T-cell (primary cell): ENCODE data around the gene THADA. TPM values are rescaled to one million over a fixed set of nuclear protein-coding genes. Genes with fewer than 3 reads are reported as not detected.

Experiments
- ATAC-seq, 4 experiments: fragments of 200-7000 bp in 3 of 4; fragments of 150-1000 bp in 1 of 4; cut with Tn5 transposase; replicated peaks in 1 of 4; 1 replicate in 3 of 4; 2 replicates in 1 of 4; pipeline ENCODE4 v1.10.0; 2021; ENCODE audit warnings: moderate library complexity in 3 of 4, mild to moderate bottlenecking in 2 of 4, moderate number of reproducible peaks in 1 of 4
- CTCF ChIA-PET, 2 donors: fragments of 300-600 bp; sonication (Branson Sonifier 250); formaldehyde crosslinking; loops; one replicate each; lab custom pipeline; 2022; ENCODE audit warnings: antibody characterized with exemption in 2 of 2; lab: Charles Lee
- POLR2A ChIA-PET, 2 donors: fragments of 300-600 bp; sonication (Branson Sonifier 250); formaldehyde crosslinking; loops; one replicate each; lab custom pipeline; 2022; ENCODE audit warnings: antibody characterized with exemption in 2 of 2; lab: Charles Lee
- DNase-seq, 35 experiments: peaks; one replicate each; pipeline versions ENCODE4 v3.0.0 to v3.0.0-alpha.2; 2013 to 2023
- H3K27ac ChIP-seq: one replicate; pipeline ENCODE4 v1.5.1; 2013; ENCODE audit warnings: low read length
- H3K27me3 ChIP-seq, 2 experiments: replicated peaks in 1 of 2; 1 replicate in 1 of 2; 2 replicates in 1 of 2; pipeline versions ENCODE4 v1.6.1 to v1.7.0; 2013; ENCODE audit warnings: low read length in 1 of 2, mixed read lengths in 1 of 2; ENCODE audit not compliant: control insufficient read depth in 2 of 2, insufficient read depth in 2 of 2; ENCODE audit errors: extremely low read depth in 1 of 2
- H3K36me3 ChIP-seq, 2 donors: 1 replicate in 1 of 2; 2 replicates in 1 of 2; pipeline versions ENCODE4 v1.6.1 to v1.7.0; 2013; ENCODE audit warnings: low read length in 1 of 2; ENCODE audit not compliant: control insufficient read depth in 2 of 2, insufficient read depth in 1 of 2; ENCODE audit errors: extremely low read depth in 1 of 2
- H3K4me1 ChIP-seq, 2 experiments: 1 replicate in 1 of 2; 2 replicates in 1 of 2; pipeline versions ENCODE4 v1.6.1 to v1.7.0; 2013; ENCODE audit warnings: low read length in 2 of 2, mixed read lengths in 1 of 2; ENCODE audit not compliant: insufficient read depth in 2 of 2, control insufficient read depth in 1 of 2; ENCODE audit errors: extremely low read depth in 1 of 2
- H3K4me3 ChIP-seq, 2 donors: 1 replicate in 1 of 2; 2 replicates in 1 of 2; pipeline versions ENCODE4 v1.5.1 to v1.7.0; 2013; ENCODE audit warnings: mild to moderate bottlenecking in 2 of 2, low read length in 1 of 2, moderate library complexity in 1 of 2; ENCODE audit not compliant: control insufficient read depth in 1 of 2; ENCODE audit errors: extremely low read depth in 1 of 2
- H3K9me3 ChIP-seq: 2 replicates; pipeline ENCODE4 v1.7.0; 2013
- H3K27ac Mint-ChIP-seq, 2 donors: one replicate each; pipeline ENCODE4 v1.8.0; 2020 to 2021; ENCODE audit warnings: mild to moderate bottlenecking in 2 of 2, mixed read lengths in 2 of 2
- H3K27me3 Mint-ChIP-seq, 2 donors: one replicate each; pipeline ENCODE4 v1.8.0; 2021 to 2022; ENCODE audit warnings: mixed read lengths in 2 of 2
- H3K36me3 Mint-ChIP-seq: one replicate; pipeline ENCODE4 v1.8.0; 2021; ENCODE audit warnings: mixed read lengths
- H3K4me1 Mint-ChIP-seq, 3 donors: one replicate each; pipeline ENCODE4 v1.8.0; 2020 to 2022; ENCODE audit warnings: mixed read lengths in 3 of 3, mild to moderate bottlenecking in 1 of 3
- H3K4me3 Mint-ChIP-seq, 3 donors: one replicate each; pipeline ENCODE4 v1.8.0; 2020 to 2022; ENCODE audit warnings: mild to moderate bottlenecking in 3 of 3, mixed read lengths in 3 of 3, moderate library complexity in 3 of 3
- H3K9me3 Mint-ChIP-seq, 3 donors: one replicate each; pipeline ENCODE4 v1.8.0; 2020 to 2022; ENCODE audit warnings: mixed read lengths in 3 of 3
- WGBS: methylation state at CpG from one replicate; pipeline ENCODE4 v1.1.5; 2013; ENCODE audit warnings: missing lambda C conversion rate; ENCODE audit not compliant: insufficient coverage; 5-methylcytosine and 5-hydroxymethylcytosine counted together
- total RNA-seq, 35 experiments: library from RNA in 6 of 35; stranded (reverse) in 6 of 35; fragments of 120-200 nt in 1 of 35; gene quantifications; one replicate each; pipeline versions ENCODE4 v1.2.1 to v1.2.4 and lab custom pipeline; 2013 to 2026

The THADA gene
- total RNA-seq, 5 donors from 2014 or later (not counting 1 experiment from before 2014, with no cell fraction given): 36.4 to 50.5 (median 40.6) TPM

DNA sequence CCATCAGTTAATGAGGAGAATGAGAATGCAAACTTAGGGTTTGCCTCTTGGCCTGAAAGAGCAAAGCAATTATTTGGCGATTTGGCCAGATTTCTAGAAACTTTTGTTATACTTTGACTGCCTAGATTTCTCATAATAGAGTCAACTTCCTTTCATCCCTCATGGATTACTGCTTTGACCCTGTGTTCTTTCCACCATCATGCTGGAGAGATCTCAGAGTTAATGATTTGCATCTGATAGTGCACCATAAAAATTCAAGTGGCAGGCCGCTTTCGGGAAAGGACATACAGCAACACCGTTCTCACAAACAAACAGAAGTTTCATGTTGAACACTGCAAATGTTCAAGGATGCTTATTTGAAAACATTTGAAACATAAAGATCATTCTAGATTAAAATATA is 225.7 kb downstream of the THADA start:
- 100% methylated on average over 1 of the region's 4 CpGs for WGBS
- Histone ChIP-seq H3K9me3 (no peaks in the 10 kb centered on the region), H3K27ac (no peak overlapping the region), H3K36me3 (no peaks in the 10 kb centered on the region), H3K4me3 (no peak overlapping the region), H3K4me1 (no peaks in the 10 kb centered on the region), H3K27me3 (no peaks in the 10 kb centered on the region)
- ATAC-seq (no peak), DNase-seq (no peak)
- Mint-ChIP-seq H3K4me1 (peaks cover 9 to 13% (median 10%) of the 10 kb centered on the region in 3 donors), H3K27me3 (no peaks in the 10 kb centered on the region), H3K9me3 (no peaks in the 10 kb centered on the region), H3K27ac (no peak overlapping the region), H3K4me3 (no peak overlapping the region), H3K36me3 (peaks cover 39% of the 10 kb centered on the region)
- POLR2A ChIA-PET: no interaction called here
- CTCF ChIA-PET: no interaction called here

DNA sequence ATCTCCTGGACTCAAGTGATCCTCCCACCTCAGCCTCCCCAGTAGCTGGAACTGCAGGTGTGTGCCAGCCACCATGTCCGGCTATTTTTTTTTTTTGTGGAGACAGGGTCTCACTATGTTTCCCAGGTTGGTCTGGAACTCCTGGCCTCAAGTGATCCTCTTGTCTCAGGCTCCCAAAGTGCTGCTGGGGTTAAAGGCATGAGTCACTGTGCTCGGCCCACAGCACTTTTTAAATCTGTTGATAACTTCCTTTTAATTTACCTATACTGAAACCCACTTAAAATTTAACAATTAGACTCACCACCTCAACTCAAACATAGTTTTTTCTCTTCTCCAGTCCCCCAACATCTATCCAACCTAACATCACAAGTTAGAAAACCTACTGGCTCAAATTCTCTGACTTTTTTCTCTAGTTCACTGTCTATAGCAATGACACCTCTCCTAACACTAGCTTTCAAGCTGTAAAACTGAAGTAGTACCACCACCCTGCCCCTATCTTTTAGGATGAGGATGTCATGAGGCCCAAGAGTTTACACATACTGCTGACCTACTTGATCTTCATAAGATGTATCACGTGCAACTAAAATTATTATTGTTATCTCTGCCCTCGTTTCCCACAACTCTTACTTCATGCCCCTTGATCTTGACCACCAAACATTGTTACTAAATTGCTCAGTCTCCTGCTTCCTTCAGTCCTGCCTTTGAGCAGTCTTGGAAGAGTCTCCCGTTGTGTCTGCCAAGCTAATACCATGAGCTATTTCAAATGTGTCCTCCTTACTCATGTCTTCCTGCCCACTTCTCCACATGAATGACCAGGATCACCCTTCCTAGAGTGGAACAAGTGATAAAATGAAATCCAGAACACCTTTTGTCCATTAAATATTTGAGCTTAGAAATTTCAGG is 227.1 kb downstream of the THADA start:
- ATAC-seq (no peak), DNase-seq (no peak)
- no peaks in the 10 kb centered on the region for H3K4me1 ChIP-seq
- Mint-ChIP-seq H3K4me3 (no peak overlapping the region), H3K27ac (no peak overlapping the region), H3K9me3 (no peaks in the 10 kb centered on the region), H3K4me1 (peaks cover 9 to 18% (median 10%) of the 10 kb centered on the region in 3 donors), H3K27me3 (no peaks in the 10 kb centered on the region), H3K36me3 (peaks cover 45% of the 10 kb centered on the region)
- H3K27ac ChIP-seq: no peak overlapping the region
- CTCF ChIA-PET: no interaction called here
- no peak overlapping the region for H3K4me3 ChIP-seq
- no peaks in the 10 kb centered on the region for H3K9me3 ChIP-seq
- WGBS: 81% methylated on average over 2 of the region's 5 CpGs
- H3K36me3 ChIP-seq: no peaks in the 10 kb centered on the region
- POLR2A ChIA-PET: no interaction called here
- no peaks in the 10 kb centered on the region for H3K27me3 ChIP-seq

DNA sequence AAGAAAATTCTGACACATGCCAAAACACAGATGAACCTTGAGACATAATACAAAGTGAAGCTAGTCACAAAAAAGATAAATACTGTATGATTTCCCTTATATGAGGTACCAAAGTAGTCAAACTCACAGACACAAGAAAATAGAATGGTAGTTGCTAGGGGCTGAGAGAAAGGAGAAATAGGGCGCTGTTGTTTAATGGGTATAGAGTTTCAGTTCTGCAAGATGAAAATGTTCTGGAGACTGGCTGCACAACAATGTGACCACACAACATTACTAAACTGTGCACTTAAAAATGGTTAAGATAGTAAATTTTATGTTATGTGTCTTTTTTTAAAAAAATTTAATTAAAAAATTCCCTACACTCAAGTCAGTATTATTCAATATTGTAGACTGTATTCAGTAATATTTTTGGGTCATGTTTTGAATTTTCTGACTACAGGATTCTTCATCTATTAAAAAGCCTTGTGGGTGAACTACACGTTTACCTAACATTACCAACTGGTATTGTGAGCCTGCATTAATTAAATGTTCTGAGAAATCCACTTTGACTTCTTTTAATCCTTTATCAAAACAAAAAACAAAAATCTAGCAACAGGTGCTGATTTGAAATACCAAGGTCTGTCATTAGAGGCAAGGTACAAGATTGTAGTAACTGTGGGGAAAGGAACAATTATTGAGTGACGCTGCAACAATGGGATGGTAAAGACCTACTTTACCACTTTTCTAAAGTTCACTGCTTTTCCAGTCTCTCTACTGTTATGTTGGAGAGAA is 228.6 kb downstream of the THADA start:
- no peaks in the 10 kb centered on the region for H3K9me3 ChIP-seq
- no peak overlapping the region for H3K4me3 ChIP-seq
- H3K36me3 ChIP-seq: no peaks in the 10 kb centered on the region
- no peak overlapping the region for H3K4me3 Mint-ChIP-seq
- peaks cover 51% of the 10 kb centered on the region for H3K36me3 Mint-ChIP-seq
- H3K4me1 ChIP-seq: no peaks in the 10 kb centered on the region
- H3K27me3 Mint-ChIP-seq: no peaks in the 10 kb centered on the region
- POLR2A ChIA-PET: no interaction called here
- CTCF ChIA-PET: no interaction called here
- no peaks in the 10 kb centered on the region for H3K27me3 ChIP-seq
- peaks cover 9 to 18% (median 10%) of the 10 kb centered on the region in 3 donors for H3K4me1 Mint-ChIP-seq
- H3K9me3 Mint-ChIP-seq: no peaks in the 10 kb centered on the region
- ATAC-seq: no peak
- no peak for DNase-seq
- no peak overlapping the region for H3K27ac ChIP-seq
- no CpG with 5 or more reads among the region's 3 CpGs for WGBS
- H3K27ac Mint-ChIP-seq: no peak overlapping the region

DNA sequence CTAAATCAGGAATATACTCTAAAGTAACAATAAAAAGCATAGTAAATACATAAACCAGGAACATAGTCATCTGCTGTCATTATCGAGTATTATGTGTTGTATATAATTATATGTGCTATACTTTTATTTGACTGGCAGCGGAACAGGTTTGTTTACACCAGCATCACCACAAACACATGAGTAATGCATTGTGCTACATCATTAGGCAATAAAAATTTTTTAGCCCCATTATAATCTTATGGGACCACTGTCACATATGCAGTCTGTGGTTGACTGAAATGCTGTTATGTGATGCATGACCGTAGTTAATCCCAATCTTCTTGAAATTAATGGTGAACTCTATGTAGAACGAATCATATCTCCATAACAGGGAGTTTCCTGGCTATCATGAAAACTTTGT is 232.7 kb downstream of the THADA start:
- no peaks in the 10 kb centered on the region for H3K27me3 ChIP-seq

DNA sequence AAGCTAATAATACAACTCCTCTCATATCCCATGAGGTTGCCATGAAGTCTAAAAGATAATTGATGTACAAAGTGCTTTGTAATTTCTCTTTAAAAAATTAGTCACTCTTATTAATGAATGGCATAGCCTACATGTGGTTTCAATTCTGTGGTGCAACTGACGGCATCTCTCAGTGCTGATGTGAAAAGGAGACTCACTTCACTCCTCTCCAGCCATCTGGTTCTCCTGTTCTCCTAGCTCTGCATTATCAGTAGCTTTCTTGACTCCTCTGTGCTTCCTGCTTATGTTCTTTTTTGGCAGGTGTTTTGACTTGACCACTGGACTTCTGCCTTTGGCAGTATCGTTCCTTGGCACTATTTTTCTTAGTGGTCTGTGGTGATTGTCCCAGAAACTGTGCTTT is 234.6 kb downstream of the THADA start:
- Mint-ChIP-seq H3K9me3 (no peaks in the 10 kb centered on the region), H3K4me1 (peaks cover 2 to 8% (median 2%) of the 10 kb centered on the region in 3 donors), H3K4me3 (no peak overlapping the region), H3K27me3 (no peaks in the 10 kb centered on the region), H3K27ac (no peak overlapping the region), H3K36me3 (peaks cover 35% of the 10 kb centered on the region)
- no peak overlapping the region for H3K27ac ChIP-seq
- ChIA-PET CTCF (interaction anchor here in 1 of 2 donors (0.6 kb wide), 1 partner anchor 15 kb away, joined by 3 read pairs; no protein-coding TSS in a partner anchor), POLR2A (interaction anchor here in 1 of 2 donors (0.6 kb wide), 1 partner anchor 660 kb away, joined by 13 read pairs; no protein-coding TSS in a partner anchor)
- no peaks in the 10 kb centered on the region for H3K4me1 ChIP-seq
- H3K4me3 ChIP-seq: no peak overlapping the region
- no peaks in the 10 kb centered on the region for H3K9me3 ChIP-seq
- no peaks in the 10 kb centered on the region for H3K27me3 ChIP-seq
- ATAC-seq (no peak), DNase-seq (no peak)
- no CpG with 5 or more reads among the region's 2 CpGs for WGBS
- H3K36me3 ChIP-seq: no peaks in the 10 kb centered on the region

More for the DNA sequence above, 232.7 kb downstream of the THADA start:
- no peak for DNase-seq
- Mint-ChIP-seq H3K27me3 (no peaks in the 10 kb centered on the region), H3K27ac (no peak overlapping the region), H3K4me1 (peaks cover 4 to 13% (median 5%) of the 10 kb centered on the region in 3 donors), H3K4me3 (no peak overlapping the region), H3K9me3 (no peaks in the 10 kb centered on the region), H3K36me3 (peaks cover 31% of the 10 kb centered on the region)
- no peak overlapping the region for H3K27ac ChIP-seq
- WGBS: no CpG with 5 or more reads among the region's 4 CpGs
- no peaks in the 10 kb centered on the region for H3K4me1 ChIP-seq
- H3K36me3 ChIP-seq: no peaks in the 10 kb centered on the region
- no peak for ATAC-seq
- CTCF ChIA-PET: no interaction called here
- no peaks in the 10 kb centered on the region for H3K9me3 ChIP-seq
- POLR2A ChIA-PET: no interaction called here
- no peak overlapping the region for H3K4me3 ChIP-seq

DNA sequence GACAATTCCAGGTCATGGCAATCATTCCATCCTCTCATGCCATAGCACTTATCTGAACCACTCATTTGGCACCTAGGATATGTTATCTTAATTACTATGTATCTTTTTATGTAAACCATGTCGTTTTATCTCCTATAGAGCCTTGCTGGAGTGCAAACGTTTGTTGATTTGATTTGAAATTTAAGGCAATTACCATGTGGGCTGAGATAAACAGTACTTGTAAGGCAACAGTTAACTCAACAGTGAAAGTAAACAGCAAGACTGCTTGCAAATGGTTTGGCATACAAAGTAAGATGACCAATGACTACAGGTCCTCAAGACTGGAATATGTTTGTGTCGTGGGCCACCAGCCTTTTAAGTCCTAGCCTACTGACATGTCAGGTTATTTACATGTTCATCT is 235.7 kb downstream of the THADA start:
- H3K4me1 ChIP-seq: no peaks in the 10 kb centered on the region
- no peaks in the 10 kb centered on the region for H3K9me3 ChIP-seq
- Mint-ChIP-seq H3K9me3 (no peaks in the 10 kb centered on the region), H3K36me3 (peaks cover 32% of the 10 kb centered on the region), H3K4me1 (peaks cover 0 to 6% (median 0%) of the 10 kb centered on the region in 3 donors), H3K27ac (no peak overlapping the region), H3K4me3 (no peak overlapping the region), H3K27me3 (no peaks in the 10 kb centered on the region)
- no peaks in the 10 kb centered on the region for H3K36me3 ChIP-seq
- no peaks in the 10 kb centered on the region for H3K27me3 ChIP-seq
- ChIA-PET POLR2A (no interaction called here), CTCF (no interaction called here)
- ATAC-seq (no peak), DNase-seq (no peak)
- 100% methylated on average over 2 of the region's 3 CpGs for WGBS
- H3K27ac ChIP-seq: no peak overlapping the region
- H3K4me3 ChIP-seq: no peak overlapping the region
